Gastroesophageal sphincter (tissue), 3 donors: Measurements from ENCODE around the gene DEPDC5.

ENCODE experiments used
- CTCF ChIP-seq, 4 experiments: fragments of 200-600 bp in 2 of 4; fragments of 450-650 bp in 2 of 4; sonication (generic) in 1 of 4; IDR thresholded peaks; one replicate each; pipeline ENCODE4 v1.5.1; 2017 to 2019; ENCODE audit warnings: antibody characterized with exemption in 4 of 4, mild to moderate bottlenecking in 2 of 4, moderate library complexity in 2 of 4
- POLR2A ChIP-seq, 2 donors: fragments of 450-650 bp; IDR thresholded peaks; one replicate each; pipeline ENCODE4 v1.6.1; 2017; ENCODE audit warnings: antibody characterized with exemption in 2 of 2, mild to moderate bottlenecking in 2 of 2, moderate library complexity in 1 of 2

GRCh38 chr22:31871480-31871879, 117.7 kb downstream of the DEPDC5 start:
- TF ChIP-seq CTCF (IDR thresholded peaks at IDR 0.05) (no peak), POLR2A (IDR thresholded peaks at IDR 0.05) (no peak)
